Heart left ventricle (tissue), 13 donors: ENCODE measurements around the gene PYGB.

ENCODE experiments used
- POLR2A ChIP-seq, 2 donors: fragments of 450-650 bp; IDR thresholded peaks; one replicate each; pipeline ENCODE4 v1.6.1; 2017; ENCODE audit warnings: antibody characterized with exemption in 2 of 2, mild to moderate bottlenecking in 2 of 2, moderate library complexity in 2 of 2
- TF ChIP-seq, protein P1 (sequence below), 12 donors: fragments of 200-600 bp; sonication (generic) in 4 of 12; IDR thresholded peaks; one replicate each; pipeline versions ENCODE4 v1.5.0 to v1.8.0; 2018 to 2022; ENCODE audit warnings: antibody characterized with exemption in 12 of 12, mild to moderate bottlenecking in 5 of 12
- donor health status: ischemic (EF 13 %, LVEDD 7.1; RV severe dilation, severe dysfunction).
- donor health status: DM: no; HTN: yes; CAD: no.
- donor health status: DM: no; HTN: no; CAD: no.
- donor health status: ischemic (EF 25% LVEDD 6.9; RV normal size, moderate dysfunction).
- donor health status: ischemic (EF 25% LVEDD 5.7; RV mildly dilated, moderate dysfunction).
- donor health status: ischemic (EF 35%, LVEDD 5.7; RV mildly dilated, moderate dysfunction).
- donor health status: nonischemic (EF 11% LVEDD 7.7; RV severe dilation, severe dysfunction).
- donor health status: DM: yes; HTN: yes; CAD: no.
- donor health status: PGD.
- donor health status: ischemic (EF 29% LVEDD 5.4; RV normal size, mild dysfunction).
- donor health status: nonischemic (EF 23%, LVEDD 6.1; RV moderate dilation, normal function).

DNA sequence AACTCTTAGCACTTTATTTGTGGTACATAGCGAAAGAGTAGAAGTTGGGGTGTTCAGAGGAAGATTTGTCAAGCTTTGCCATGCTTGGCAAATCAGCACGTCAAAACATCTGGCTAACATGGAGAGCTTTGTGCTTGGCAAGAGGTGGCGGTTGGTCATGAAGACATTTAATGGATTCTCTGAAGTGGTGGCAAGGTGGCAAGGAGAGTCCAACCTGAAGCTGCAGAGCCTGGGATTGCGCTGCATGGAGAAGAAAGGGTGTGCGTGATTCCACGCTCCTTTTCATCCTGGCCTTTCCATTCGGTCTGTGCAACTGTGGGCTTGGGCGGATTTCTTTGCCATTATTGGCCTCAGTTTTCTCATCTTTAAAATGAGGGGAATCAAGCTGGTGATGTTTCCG lies 3.1 kb downstream of the PYGB start:
- TF ChIP-seq, protein P1, sequence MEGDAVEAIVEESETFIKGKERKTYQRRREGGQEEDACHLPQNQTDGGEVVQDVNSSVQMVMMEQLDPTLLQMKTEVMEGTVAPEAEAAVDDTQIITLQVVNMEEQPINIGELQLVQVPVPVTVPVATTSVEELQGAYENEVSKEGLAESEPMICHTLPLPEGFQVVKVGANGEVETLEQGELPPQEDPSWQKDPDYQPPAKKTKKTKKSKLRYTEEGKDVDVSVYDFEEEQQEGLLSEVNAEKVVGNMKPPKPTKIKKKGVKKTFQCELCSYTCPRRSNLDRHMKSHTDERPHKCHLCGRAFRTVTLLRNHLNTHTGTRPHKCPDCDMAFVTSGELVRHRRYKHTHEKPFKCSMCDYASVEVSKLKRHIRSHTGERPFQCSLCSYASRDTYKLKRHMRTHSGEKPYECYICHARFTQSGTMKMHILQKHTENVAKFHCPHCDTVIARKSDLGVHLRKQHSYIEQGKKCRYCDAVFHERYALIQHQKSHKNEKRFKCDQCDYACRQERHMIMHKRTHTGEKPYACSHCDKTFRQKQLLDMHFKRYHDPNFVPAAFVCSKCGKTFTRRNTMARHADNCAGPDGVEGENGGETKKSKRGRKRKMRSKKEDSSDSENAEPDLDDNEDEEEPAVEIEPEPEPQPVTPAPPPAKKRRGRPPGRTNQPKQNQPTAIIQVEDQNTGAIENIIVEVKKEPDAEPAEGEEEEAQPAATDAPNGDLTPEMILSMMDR (IDR thresholded peaks at IDR 0.05), result no peak
- no peak for TF ChIP-seq POLR2A (IDR thresholded peaks at IDR 0.05)
